OCI-LY7 (cell line): ENCODE measurements around the gene LRRC8E. TPM values are rescaled to one million over a fixed set of nuclear protein-coding genes. Genes with fewer than 3 reads are reported as not detected.
"Not testable (repeated sequence)": the region's sequence is repeated elsewhere in the genome, so short reads cannot be mapped to it uniquely, and the experiment has no call there.

Source experiments
- BruUV-seq: library from RNA; stranded (reverse); fragments of 400-500 nt; replicated peaks from 2 replicates; lab custom pipeline; 2021; lab: Mats Ljungman, UMichigan
- CTCF ChIA-PET: fragments of 300-600 bp; sonication (Branson Sonifier 250); formaldehyde crosslinking; loops from one replicate; lab custom pipeline; 2022; ENCODE audit warnings: antibody characterized with exemption; ENCODE audit not compliant: unreplicated experiment; lab: Charles Lee
- POLR2A ChIA-PET: fragments of 300-600 bp; sonication (Branson Sonifier 250); formaldehyde crosslinking; loops from one replicate; lab custom pipeline; 2022; ENCODE audit warnings: antibody characterized with exemption; lab: Charles Lee
- DNase-seq: peaks from one replicate; pipeline ENCODE4 v3.0.0-alpha.2; 2015; ENCODE audit warnings: low spot score
- H2AFZ ChIP-seq: fragments of 200-600 bp; sonication (generic), shearing (Covaris generic); 2 replicates; pipeline ENCODE4 v1.6.1; 2014; ENCODE audit warnings: mild to moderate bottlenecking, antibody characterized with exemption, low read length, moderate library complexity
- H3K27ac ChIP-seq: fragments of 200-600 bp; sonication (generic); 2 replicates; pipeline ENCODE4 v1.5.1; 2014; ENCODE audit warnings: mixed run types, low read depth, mild to moderate bottlenecking, moderate library complexity, low read length, inconsistent platforms; ENCODE audit not compliant: poor library complexity, severe bottlenecking
- H3K36me3 ChIP-seq: fragments of 200-600 bp; sonication (generic); 2 replicates; pipeline ENCODE4 v1.6.1; 2014; ENCODE audit warnings: mild to moderate bottlenecking, antibody characterized with exemption, low read length, moderate library complexity, mixed read lengths; ENCODE audit not compliant: insufficient read depth
- H3K4me1 ChIP-seq: fragments of 200-600 bp; sonication (generic); 2 replicates; pipeline ENCODE4 v1.5.1; 2014; ENCODE audit warnings: mild to moderate bottlenecking, low read length; ENCODE audit not compliant: insufficient read depth, poor library complexity, severe bottlenecking
- H3K4me2 ChIP-seq: fragments of 200-600 bp; sonication (generic); 2 replicates; pipeline ENCODE4 v1.6.1; 2014; ENCODE audit warnings: mild to moderate bottlenecking, low read length
- H3K4me3 ChIP-seq: fragments of 200-600 bp; sonication (generic); 2 replicates; pipeline ENCODE4 v1.5.1; 2014; ENCODE audit warnings: mild to moderate bottlenecking, low read depth, low read length; ENCODE audit not compliant: poor library complexity, severe bottlenecking
- H3K79me2 ChIP-seq: fragments of 200-600 bp; sonication (generic); 2 replicates; pipeline ENCODE4 v1.6.1; 2016; ENCODE audit warnings: low read depth, mild to moderate bottlenecking, low read length, moderate library complexity, mixed read lengths; ENCODE audit not compliant: insufficient read depth
- H3K9me2 ChIP-seq: fragments of 200-600 bp; sonication (generic); 2 replicates; pipeline ENCODE4 v1.6.1; 2016; ENCODE audit warnings: mild to moderate bottlenecking, low read length, mixed read lengths; ENCODE audit not compliant: insufficient read depth
- H3K9me3 ChIP-seq: fragments of 200-600 bp; sonication (generic); 2 replicates; pipeline ENCODE4 v1.6.1; 2014; ENCODE audit warnings: mild to moderate bottlenecking, mixed run types, low read length, mixed read lengths
- H4K20me1 ChIP-seq: fragments of 200-600 bp; sonication (generic); 2 replicates; pipeline ENCODE4 v1.6.1; 2014; ENCODE audit warnings: mild to moderate bottlenecking, antibody characterized with exemption, low read length, moderate library complexity, mixed read lengths; ENCODE audit not compliant: insufficient read depth
- EZH2phosphoT487 ChIP-seq: fragments of 200-600 bp; sonication (generic); IDR thresholded peaks from 2 replicates; pipeline ENCODE4 v1.6.1; 2018; ENCODE audit warnings: low read depth, borderline replicate concordance, mild to moderate bottlenecking, mixed run types, antibody characterized with exemption, low read length, moderate library complexity, mixed read lengths
- intact Hi-C: fragments of 100-400 bp; cut with micrococcal nuclease; formaldehyde crosslinking; loops from one replicate; pipeline ENCODE4 v1.10.0; 2022; ENCODE audit not compliant: unreplicated experiment
- total RNA-seq, 2 experiments: library from RNA; depleted of rRNA in 1 of 2; stranded (reverse); fragments of >200 nt in 1 of 2; shearing (Covaris generic) in 1 of 2; gene quantifications; 2 replicates each; pipeline ENCODE4 v1.2.3, GENCODE V29; 2014 to 2022
- TF ChIP-seq, protein P1 (sequence below): fragments of 200-600 bp; sonication (generic); conservative IDR thresholded peaks from 2 replicates; pipeline ENCODE4 v1.5.1; 2014; ENCODE audit warnings: mild to moderate bottlenecking, antibody characterized with exemption, low read length, moderate library complexity, mixed read lengths

Gene LRRC8E
- total RNA-seq, 2 experiments from 2014 or later: not detected

DNA sequence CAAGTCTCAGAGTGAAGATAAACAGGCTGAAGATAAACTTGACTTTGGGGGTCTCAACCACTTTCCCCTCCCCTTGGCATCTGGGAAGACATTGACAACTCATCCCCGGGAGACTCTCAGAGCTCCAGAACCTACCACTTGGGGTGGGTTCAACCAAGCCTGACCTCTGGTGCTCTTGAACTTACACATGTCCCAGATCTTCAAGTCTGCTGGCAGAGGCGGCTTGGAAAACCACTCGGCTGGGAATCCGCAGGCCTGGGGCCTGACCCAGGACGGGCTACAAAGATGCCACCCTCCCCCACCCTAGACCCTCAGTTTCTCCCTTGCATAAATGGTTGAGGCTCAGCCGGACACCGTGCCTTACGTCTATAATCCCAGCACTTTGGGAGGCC lies 512 bp downstream of the LRRC8E start:
- CTCF ChIA-PET: no interaction called here

DNA sequence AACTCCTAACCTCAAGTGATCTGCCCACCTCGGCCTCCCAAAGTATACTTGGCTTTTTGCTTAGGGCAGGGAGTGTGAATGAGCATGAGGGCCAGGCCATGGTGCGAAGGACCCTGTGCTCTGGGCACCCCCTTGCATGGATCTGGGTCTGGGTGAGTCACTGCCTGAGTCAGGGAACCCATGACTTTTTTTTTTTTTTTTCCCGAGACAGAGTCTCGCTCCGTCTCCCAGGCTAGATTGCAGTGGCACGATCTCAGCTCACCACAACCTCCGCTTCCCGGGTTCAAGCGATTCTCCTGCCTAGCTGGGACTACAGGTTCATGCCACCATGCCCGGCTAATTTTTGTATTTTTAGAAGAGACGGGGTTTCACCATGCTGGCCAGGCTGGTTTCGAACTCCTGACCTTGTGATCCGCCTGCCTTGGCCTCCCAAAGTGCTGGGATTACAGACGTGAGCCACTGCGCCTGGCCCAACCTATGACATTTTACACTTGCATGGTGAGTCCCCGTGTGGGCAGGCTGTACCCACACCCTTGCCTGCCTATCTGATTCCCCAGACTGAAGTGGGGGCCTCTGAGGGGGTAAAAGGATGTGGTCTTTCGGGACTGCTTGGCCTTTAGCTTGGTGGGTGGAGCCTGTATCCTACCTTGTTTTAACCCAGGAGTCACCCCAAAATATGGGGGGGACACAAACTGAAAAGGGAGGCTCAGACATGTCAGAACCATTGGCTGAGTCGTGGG lies 5.2 kb downstream of the LRRC8E start:
- H3K4me2 ChIP-seq, BruUV-seq, H3K4me3 ChIP-seq, intact Hi-C loops, H3K79me2 ChIP-seq, H2AFZ ChIP-seq, DNase-seq, H3K9me2 ChIP-seq, H3K27ac ChIP-seq, H3K36me3 ChIP-seq, H3K4me1 ChIP-seq, CTCF ChIA-PET, H3K9me3 ChIP-seq, H4K20me1 ChIP-seq: not testable (repeated sequence)
- POLR2A ChIA-PET: interaction anchor here (0.6 kb wide), 1 partner anchor 549 kb away, joined by 3 read pairs; no protein-coding TSS in a partner anchor

More for the DNA sequence above, 512 bp downstream of the LRRC8E start:
- Histone ChIP-seq H3K36me3 (no peaks in the 10 kb centered on the region), H2AFZ (no peak overlapping the region), H3K9me2 (no peaks in the 10 kb centered on the region), H3K27ac (no peak overlapping the region), H3K4me2 (no peak overlapping the region), H3K79me2 (no peaks in the 10 kb centered on the region), H3K4me3 (no peak overlapping the region), H3K4me1 (no peaks in the 10 kb centered on the region), H4K20me1 (no peaks in the 10 kb centered on the region), H3K9me3 (no peaks in the 10 kb centered on the region)
- POLR2A ChIA-PET: no interaction called here
- TF ChIP-seq, protein P1, sequence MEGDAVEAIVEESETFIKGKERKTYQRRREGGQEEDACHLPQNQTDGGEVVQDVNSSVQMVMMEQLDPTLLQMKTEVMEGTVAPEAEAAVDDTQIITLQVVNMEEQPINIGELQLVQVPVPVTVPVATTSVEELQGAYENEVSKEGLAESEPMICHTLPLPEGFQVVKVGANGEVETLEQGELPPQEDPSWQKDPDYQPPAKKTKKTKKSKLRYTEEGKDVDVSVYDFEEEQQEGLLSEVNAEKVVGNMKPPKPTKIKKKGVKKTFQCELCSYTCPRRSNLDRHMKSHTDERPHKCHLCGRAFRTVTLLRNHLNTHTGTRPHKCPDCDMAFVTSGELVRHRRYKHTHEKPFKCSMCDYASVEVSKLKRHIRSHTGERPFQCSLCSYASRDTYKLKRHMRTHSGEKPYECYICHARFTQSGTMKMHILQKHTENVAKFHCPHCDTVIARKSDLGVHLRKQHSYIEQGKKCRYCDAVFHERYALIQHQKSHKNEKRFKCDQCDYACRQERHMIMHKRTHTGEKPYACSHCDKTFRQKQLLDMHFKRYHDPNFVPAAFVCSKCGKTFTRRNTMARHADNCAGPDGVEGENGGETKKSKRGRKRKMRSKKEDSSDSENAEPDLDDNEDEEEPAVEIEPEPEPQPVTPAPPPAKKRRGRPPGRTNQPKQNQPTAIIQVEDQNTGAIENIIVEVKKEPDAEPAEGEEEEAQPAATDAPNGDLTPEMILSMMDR: no peak
- no peak for TF ChIP-seq EZH2phosphoT487
- DNase-seq: no peak
- no TSS peak for BruUV-seq
- intact Hi-C loops: no loop called here

DNA sequence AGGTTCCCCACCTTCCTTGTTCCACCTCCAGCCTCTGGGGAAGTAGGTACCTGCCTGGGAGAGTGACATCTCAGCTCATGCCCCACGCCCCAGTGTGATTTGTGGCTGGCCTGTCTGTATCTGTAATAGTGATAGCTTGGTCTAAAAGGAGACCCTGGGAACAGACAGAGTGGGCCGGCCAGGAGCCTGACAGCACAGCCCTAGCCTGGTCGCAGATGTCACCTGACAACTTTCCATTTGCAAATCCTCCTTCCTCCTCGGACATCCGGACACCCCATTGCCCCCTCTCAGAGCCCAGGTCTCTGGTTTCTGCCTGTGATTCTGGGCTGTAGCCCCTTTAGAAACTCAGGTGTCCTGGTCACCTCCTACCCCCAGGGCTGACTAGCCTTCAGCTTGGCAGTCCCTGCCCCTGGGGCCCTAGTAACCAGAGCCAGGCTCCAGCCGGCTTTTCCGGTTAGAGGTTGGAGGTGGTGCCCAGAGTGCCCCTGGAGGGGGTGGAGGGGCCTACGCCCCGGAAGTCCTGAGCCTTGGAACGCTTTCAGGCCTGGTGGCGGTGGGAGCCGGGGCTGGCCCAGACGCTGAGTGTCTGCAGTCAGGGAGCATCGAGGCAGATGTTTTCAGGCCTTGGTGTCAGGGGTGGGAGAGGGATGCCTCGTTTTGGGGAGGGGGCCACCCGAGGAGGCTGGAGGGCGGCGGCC lies 6.5 kb downstream of the LRRC8E start:
- BruUV-seq: no TSS peak
- POLR2A ChIA-PET: no interaction called here

More for the DNA sequence above, 6.5 kb downstream of the LRRC8E start:
- DNase-seq: no peak
- no peaks in the 10 kb centered on the region for H3K9me2 ChIP-seq
- H3K4me2 ChIP-seq: no peak overlapping the region
- CTCF ChIA-PET: interaction anchor here (0.5 kb wide), 1 partner anchor 25 kb away, joined by 3 read pairs; no protein-coding TSS in a partner anchor
- no peaks in the 10 kb centered on the region for H3K36me3 ChIP-seq
- H2AFZ ChIP-seq: no peak overlapping the region
- intact Hi-C loops: no loop called here
- no peak overlapping the region for H3K27ac ChIP-seq
- H3K79me2 ChIP-seq: no peaks in the 10 kb centered on the region
- TF ChIP-seq EZH2phosphoT487: no peak
- TF ChIP-seq, protein P1: no peak
- no peaks in the 10 kb centered on the region for H4K20me1 ChIP-seq
- H3K9me3 ChIP-seq: no peaks in the 10 kb centered on the region
- H3K4me3 ChIP-seq: no peak overlapping the region
- H3K4me1 ChIP-seq: no peaks in the 10 kb centered on the region
